GM21723 (cell line): ENCODE results near the gene IQCN.
"Not testable (repeated sequence)": the region's sequence is repeated elsewhere in the genome, so short reads cannot be mapped to it uniquely, and the experiment has no call there.

Experiments
- ATAC-seq: cut with Tn5 transposase; IDR thresholded peaks from one replicate; pipeline ENCODE4 v1.9.1; 2021; ENCODE audit warnings: mild to moderate bottlenecking, moderate library complexity; ENCODE audit not compliant: unreplicated experiment

IQCN gene

GRCh38 chr19:18218159-18218558 is 56.1 kb downstream of the IQCN start:
- ATAC-seq, result no peak

GRCh38 chr19:18216789-18217188 is 57.5 kb downstream of the IQCN start:
- ATAC-seq, result no peak

- no peak for ATAC-seq
These were observed 59.3 kb downstream of the IQCN start for GRCh38 chr19:18214779-18215433.

GRCh38 chr19:18211683-18212082 is 62.6 kb downstream of the IQCN start:
- no peak for ATAC-seq

GRCh38 chr19:18209912-18210311 is 64.3 kb downstream of the IQCN start:
- ATAC-seq, result not testable (repeated sequence)

- ATAC-seq, result no peak
These were observed 65.9 kb downstream of the IQCN start for GRCh38 chr19:18208098-18208951.
